GM23338 (cell line): ENCODE data around the gene COPB1.

Source experiments
- TF ChIP-seq, protein P1 (sequence below), 2 experiments: fragments of 200-600 bp in 1 of 2; sonication (generic) in 1 of 2; conservative IDR thresholded peaks; 2 replicates each; pipeline versions ENCODE4 v1.5.1 to v1.6.1; 2016 to 2017; ENCODE audit warnings: antibody characterized with exemption in 2 of 2, low read depth in 2 of 2, mild to moderate bottlenecking in 2 of 2, moderate library complexity in 1 of 2
- TF ChIP-seq, protein P2 (sequence below): fragments of 250-450 bp; sonication (Bioruptor Pico); IDR thresholded peaks from 2 replicates; pipeline ENCODE4 v1.5.0; 2020; ENCODE audit warnings: mild to moderate bottlenecking, moderate library complexity

DNA sequence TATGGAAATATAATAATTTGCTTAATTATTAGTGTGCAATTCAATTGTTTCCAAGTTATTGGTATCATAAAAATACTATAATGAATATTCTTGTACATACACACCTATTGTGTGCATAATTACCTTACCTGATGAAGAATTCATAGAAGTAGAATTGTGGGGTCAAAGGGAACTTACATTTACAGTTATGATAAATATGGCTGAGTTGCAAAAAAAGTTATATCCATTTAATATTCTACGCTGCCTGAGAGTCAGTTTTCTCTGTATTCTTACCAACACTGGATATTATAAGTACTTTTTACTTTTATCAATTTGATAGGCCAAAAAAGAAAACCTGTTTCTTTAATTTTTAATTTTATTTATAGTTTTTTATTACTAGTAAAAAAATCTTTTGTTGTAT is 22.6 kb upstream of the COPB1 start:
- TF ChIP-seq, protein P1, sequence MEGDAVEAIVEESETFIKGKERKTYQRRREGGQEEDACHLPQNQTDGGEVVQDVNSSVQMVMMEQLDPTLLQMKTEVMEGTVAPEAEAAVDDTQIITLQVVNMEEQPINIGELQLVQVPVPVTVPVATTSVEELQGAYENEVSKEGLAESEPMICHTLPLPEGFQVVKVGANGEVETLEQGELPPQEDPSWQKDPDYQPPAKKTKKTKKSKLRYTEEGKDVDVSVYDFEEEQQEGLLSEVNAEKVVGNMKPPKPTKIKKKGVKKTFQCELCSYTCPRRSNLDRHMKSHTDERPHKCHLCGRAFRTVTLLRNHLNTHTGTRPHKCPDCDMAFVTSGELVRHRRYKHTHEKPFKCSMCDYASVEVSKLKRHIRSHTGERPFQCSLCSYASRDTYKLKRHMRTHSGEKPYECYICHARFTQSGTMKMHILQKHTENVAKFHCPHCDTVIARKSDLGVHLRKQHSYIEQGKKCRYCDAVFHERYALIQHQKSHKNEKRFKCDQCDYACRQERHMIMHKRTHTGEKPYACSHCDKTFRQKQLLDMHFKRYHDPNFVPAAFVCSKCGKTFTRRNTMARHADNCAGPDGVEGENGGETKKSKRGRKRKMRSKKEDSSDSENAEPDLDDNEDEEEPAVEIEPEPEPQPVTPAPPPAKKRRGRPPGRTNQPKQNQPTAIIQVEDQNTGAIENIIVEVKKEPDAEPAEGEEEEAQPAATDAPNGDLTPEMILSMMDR (conservative IDR thresholded peaks at IDR 0.05; ENCODE audit: low read depth in 2 of 2), result no peak
- TF ChIP-seq, protein P2, sequence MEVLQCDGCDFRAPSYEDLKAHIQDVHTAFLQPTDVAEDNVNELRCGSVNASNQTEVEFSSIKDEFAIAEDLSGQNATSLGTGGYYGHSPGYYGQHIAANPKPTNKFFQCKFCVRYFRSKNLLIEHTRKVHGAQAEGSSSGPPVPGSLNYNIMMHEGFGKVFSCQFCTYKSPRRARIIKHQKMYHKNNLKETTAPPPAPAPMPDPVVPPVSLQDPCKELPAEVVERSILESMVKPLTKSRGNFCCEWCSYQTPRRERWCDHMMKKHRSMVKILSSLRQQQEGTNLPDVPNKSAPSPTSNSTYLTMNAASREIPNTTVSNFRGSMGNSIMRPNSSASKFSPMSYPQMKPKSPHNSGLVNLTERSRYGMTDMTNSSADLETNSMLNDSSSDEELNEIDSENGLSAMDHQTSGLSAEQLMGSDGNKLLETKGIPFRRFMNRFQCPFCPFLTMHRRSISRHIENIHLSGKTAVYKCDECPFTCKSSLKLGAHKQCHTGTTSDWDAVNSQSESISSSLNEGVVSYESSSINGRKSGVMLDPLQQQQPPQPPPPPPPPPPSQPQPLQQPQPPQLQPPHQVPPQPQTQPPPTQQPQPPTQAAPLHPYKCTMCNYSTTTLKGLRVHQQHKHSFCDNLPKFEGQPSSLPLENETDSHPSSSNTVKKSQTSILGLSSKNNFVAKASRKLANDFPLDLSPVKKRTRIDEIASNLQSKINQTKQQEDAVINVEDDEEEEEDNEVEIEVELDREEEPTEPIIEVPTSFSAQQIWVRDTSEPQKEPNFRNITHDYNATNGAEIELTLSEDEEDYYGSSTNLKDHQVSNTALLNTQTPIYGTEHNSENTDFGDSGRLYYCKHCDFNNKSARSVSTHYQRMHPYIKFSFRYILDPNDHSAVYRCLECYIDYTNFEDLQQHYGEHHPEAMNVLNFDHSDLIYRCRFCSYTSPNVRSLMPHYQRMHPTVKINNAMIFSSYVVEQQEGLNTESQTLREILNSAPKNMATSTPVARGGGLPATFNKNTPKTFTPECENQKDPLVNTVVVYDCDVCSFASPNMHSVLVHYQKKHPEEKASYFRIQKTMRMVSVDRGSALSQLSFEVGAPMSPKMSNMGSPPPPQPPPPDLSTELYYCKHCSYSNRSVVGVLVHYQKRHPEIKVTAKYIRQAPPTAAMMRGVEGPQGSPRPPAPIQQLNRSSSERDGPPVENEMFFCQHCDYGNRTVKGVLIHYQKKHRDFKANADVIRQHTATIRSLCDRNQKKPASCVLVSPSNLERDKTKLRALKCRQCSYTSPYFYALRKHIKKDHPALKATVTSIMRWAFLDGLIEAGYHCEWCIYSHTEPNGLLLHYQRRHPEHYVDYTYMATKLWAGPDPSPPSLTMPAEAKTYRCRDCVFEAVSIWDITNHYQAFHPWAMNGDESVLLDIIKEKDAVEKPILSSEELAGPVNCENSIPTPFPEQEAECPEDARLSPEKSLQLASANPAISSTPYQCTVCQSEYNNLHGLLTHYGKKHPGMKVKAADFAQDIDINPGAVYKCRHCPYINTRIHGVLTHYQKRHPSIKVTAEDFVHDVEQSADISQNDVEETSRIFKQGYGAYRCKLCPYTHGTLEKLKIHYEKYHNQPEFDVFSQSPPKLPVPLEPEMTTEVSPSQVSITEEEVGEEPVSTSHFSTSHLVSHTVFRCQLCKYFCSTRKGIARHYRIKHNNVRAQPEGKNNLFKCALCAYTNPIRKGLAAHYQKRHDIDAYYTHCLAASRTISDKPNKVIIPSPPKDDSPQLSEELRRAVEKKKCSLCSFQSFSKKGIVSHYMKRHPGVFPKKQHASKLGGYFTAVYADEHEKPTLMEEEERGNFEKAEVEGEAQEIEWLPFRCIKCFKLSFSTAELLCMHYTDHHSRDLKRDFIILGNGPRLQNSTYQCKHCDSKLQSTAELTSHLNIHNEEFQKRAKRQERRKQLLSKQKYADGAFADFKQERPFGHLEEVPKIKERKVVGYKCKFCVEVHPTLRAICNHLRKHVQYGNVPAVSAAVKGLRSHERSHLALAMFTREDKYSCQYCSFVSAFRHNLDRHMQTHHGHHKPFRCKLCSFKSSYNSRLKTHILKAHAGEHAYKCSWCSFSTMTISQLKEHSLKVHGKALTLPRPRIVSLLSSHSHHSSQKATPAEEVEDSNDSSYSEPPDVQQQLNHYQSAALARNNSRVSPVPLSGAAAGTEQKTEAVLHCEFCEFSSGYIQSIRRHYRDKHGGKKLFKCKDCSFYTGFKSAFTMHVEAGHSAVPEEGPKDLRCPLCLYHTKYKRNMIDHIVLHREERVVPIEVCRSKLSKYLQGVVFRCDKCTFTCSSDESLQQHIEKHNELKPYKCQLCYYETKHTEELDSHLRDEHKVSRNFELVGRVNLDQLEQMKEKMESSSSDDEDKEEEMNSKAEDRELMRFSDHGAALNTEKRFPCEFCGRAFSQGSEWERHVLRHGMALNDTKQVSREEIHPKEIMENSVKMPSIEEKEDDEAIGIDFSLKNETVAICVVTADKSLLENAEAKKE, result no peak
